ENCODE results near the gene GLIS1. TPM values are rescaled to one million over a fixed set of nuclear protein-coding genes. Genes with fewer than 3 reads are reported as not detected.

Gene GLIS1
- total RNA-seq, 1 experiment from 2014 or later = 0.39 TPM

DNA sequence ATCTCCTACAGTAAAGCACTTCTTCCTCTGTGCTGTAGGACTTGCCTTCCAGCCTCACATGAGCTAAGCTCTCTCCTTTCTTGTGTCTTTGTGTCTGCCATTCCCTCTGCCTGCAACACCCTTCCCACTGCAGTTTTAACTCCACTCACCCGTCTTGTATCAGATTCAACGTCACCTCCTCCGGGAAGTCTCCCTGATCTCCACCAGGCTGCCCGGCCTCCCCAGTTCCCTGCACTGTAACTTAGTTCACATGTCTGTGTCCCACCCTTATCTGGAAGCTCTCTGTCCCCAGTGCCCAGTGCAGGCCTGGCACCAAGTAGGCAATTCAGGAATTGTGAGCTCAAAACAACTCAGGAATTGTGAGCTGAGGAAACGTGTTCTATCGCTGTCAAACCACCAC, 96.4 kb downstream of the GLIS1 start:
- no peaks in the 10 kb centered on the region for H3K9me3 ChIP-seq (ENCODE audit: control insufficient read depth in 1 of 2, insufficient read depth in 1 of 2, low read depth in 1 of 2, low read length in 2 of 2)
- RAD21 ChIA-PET (ENCODE audit: low non-redundant PET in 1 of 2, low total read pairs in 2 of 2, uncharacterized antibody in 2 of 2, unreplicated experiment in 2 of 2) = no interaction called here
- peaks cover 6 to 12% of the 10 kb centered on the region in 2 experiments; a peak in 3 of 4 replicates for H3K4me1 ChIP-seq (ENCODE audit: control insufficient read depth in 1 of 2, insufficient read depth in 2 of 2, low read length in 2 of 2)
- POLR2A ChIA-PET = no interaction called here
- no peak overlapping the region for H3K27ac ChIP-seq (ENCODE audit: low read depth, low read length)
- H3K4me2 ChIP-seq (ENCODE audit: low read length) = no peak overlapping the region
- no TSS peak for BruUV-seq (replicated peaks)
- intact Hi-C loops (cut with micrococcal nuclease) = no loop called here
- peaks cover 14% of the 10 kb centered on the region for H3K27me3 ChIP-seq (ENCODE audit: insufficient read depth, low read length)
- H4K20me1 ChIP-seq (ENCODE audit: insufficient read depth) = no peaks in the 10 kb centered on the region
- CTCF ChIA-PET = no interaction called here
- no peak overlapping the region for H3K4me3 ChIP-seq (replicated peaks in 1 of 2; ENCODE audit: low read depth in 1 of 2, low read length in 2 of 2)
- DNase-seq (ENCODE audit: low read depth, low spot score) (no peak), ATAC-seq (no peak)
- no peaks in the 10 kb centered on the region for H3K79me2 ChIP-seq (ENCODE audit: insufficient read depth, low read length)
- no peaks in the 10 kb centered on the region for H3K9me2 ChIP-seq (ENCODE audit: insufficient read depth)
- TF ChIP-seq SIN3A (IDR thresholded peaks at IDR 0.05; ENCODE audit: low read depth) (no peak), CBX3 (IDR thresholded peaks at IDR 0.05; ENCODE audit: low read depth) (no peak), ZFX (IDR thresholded peaks at IDR 0.05) (no peak), TCF7L2 (IDR thresholded peaks at IDR 0.05; ENCODE audit: borderline replicate concordance, extremely low read depth, insufficient read depth, insufficient read length) (no peak), CEBPB (IDR thresholded peaks at IDR 0.05; ENCODE audit: low read depth) (no peak), YY1 (IDR thresholded peaks at IDR 0.05; ENCODE audit: extremely low read depth, insufficient replicate concordance, low read depth, low read length) (no peak), SRF (IDR thresholded peaks at IDR 0.05; ENCODE audit: low read depth) (no peak), ZNF274 (IDR thresholded peaks at IDR 0.05; ENCODE audit: low read depth, low read length) (no peak), ELF1 (IDR thresholded peaks at IDR 0.05; ENCODE audit: borderline replicate concordance, low read depth) (no peak), POLR2AphosphoS5 (IDR thresholded peaks at IDR 0.05; ENCODE audit: low read depth, low read length) (no peak), RAD21 (IDR thresholded peaks at IDR 0.05; ENCODE audit: low read depth) (no peak), JUND (IDR thresholded peaks at IDR 0.05) (no peak), POLR2A (IDR thresholded peaks at IDR 0.05; ENCODE audit: borderline replicate concordance, extremely low read depth, insufficient read depth, insufficient read length) (no peak), EZH2 (IDR thresholded peaks at IDR 0.05) (no peak), EGR1 (IDR thresholded peaks at IDR 0.05; ENCODE audit: low read depth) (no peak), FOSL1 (IDR thresholded peaks at IDR 0.05; ENCODE audit: low read depth) (no peak)
- TF ChIP-seq, protein P1, sequence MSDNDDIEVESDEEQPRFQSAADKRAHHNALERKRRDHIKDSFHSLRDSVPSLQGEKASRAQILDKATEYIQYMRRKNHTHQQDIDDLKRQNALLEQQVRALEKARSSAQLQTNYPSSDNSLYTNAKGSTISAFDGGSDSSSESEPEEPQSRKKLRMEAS (IDR thresholded peaks at IDR 0.05) = no peak
- TF ChIP-seq, protein P2, sequence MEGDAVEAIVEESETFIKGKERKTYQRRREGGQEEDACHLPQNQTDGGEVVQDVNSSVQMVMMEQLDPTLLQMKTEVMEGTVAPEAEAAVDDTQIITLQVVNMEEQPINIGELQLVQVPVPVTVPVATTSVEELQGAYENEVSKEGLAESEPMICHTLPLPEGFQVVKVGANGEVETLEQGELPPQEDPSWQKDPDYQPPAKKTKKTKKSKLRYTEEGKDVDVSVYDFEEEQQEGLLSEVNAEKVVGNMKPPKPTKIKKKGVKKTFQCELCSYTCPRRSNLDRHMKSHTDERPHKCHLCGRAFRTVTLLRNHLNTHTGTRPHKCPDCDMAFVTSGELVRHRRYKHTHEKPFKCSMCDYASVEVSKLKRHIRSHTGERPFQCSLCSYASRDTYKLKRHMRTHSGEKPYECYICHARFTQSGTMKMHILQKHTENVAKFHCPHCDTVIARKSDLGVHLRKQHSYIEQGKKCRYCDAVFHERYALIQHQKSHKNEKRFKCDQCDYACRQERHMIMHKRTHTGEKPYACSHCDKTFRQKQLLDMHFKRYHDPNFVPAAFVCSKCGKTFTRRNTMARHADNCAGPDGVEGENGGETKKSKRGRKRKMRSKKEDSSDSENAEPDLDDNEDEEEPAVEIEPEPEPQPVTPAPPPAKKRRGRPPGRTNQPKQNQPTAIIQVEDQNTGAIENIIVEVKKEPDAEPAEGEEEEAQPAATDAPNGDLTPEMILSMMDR (IDR thresholded peaks at IDR 0.05 in 2 of 3, conservative IDR thresholded peaks at IDR 0.05 in 1 of 3; ENCODE audit: borderline replicate concordance in 1 of 3, insufficient read depth in 1 of 3, low read depth in 2 of 3, low read length in 2 of 3) = no peak
- TF ChIP-seq, protein P3, sequence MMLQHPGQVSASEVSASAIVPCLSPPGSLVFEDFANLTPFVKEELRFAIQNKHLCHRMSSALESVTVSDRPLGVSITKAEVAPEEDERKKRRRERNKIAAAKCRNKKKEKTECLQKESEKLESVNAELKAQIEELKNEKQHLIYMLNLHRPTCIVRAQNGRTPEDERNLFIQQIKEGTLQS (IDR thresholded peaks at IDR 0.05) = no peak
- TF ChIP-seq, protein P4, sequence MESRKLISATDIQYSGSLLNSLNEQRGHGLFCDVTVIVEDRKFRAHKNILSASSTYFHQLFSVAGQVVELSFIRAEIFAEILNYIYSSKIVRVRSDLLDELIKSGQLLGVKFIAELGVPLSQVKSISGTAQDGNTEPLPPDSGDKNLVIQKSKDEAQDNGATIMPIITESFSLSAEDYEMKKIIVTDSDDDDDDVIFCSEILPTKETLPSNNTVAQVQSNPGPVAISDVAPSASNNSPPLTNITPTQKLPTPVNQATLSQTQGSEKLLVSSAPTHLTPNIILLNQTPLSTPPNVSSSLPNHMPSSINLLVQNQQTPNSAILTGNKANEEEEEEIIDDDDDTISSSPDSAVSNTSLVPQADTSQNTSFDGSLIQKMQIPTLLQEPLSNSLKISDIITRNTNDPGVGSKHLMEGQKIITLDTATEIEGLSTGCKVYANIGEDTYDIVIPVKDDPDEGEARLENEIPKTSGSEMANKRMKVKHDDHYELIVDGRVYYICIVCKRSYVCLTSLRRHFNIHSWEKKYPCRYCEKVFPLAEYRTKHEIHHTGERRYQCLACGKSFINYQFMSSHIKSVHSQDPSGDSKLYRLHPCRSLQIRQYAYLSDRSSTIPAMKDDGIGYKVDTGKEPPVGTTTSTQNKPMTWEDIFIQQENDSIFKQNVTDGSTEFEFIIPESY (IDR thresholded peaks at IDR 0.05; ENCODE audit: extremely low read depth, insufficient replicate concordance, low read length) = no peak
- no peak overlapping the region for H3K9ac ChIP-seq (ENCODE audit: low read length)
- no peaks in the 10 kb centered on the region for H3K36me3 ChIP-seq (ENCODE audit: control insufficient read depth in 1 of 2, insufficient read depth in 2 of 2, low read length in 2 of 2)
- H2AFZ ChIP-seq (ENCODE audit: low read depth, low read length, poor library complexity, severe bottlenecking) = no peak overlapping the region
